ENCODE results near the gene SHMT2.

The SHMT2 gene

GRCh38 chr12:57215668-57216013 lies 13.9 kb upstream of the SHMT2 start:
- no peak for DNase-seq

- DNase-seq: peak; percentile 68
Observed at GRCh38 chr12:57216014-57216911, 13.2 kb upstream of the SHMT2 start, which contains the start of gene NXPH4. Gene NXPH4, plus strand, starts transcription at chr12:57216794. Its CDS starts 176 bp downstream, at chr12:57216970.

- DNase-seq: peak; percentile 42
Observed at GRCh38 chr12:57216921-57217879, 12.3 kb upstream of the SHMT2 start.

GRCh38 chr12:57218030-57218853 lies 11.3 kb upstream of the SHMT2 start:
- DNase-seq: no peak

- DNase-seq: no peak
Observed at GRCh38 chr12:57219205-57219992, 10.1 kb upstream of the SHMT2 start.

GRCh38 chr12:57219993-57220754 lies 9.3 kb upstream of the SHMT2 start:
- DNase-seq: no peak

GRCh38 chr12:57220770-57221168 lies 8.7 kb upstream of the SHMT2 start:
- no peak for DNase-seq

- DNase-seq: no peak
Observed at GRCh38 chr12:57221169-57221917, 8.2 kb upstream of the SHMT2 start.

GRCh38 chr12:57222286-57223190 lies 7.0 kb upstream of the SHMT2 start:
- DNase-seq: no peak

GRCh38 chr12:57223191-57224165 lies 6.0 kb upstream of the SHMT2 start:
- no peak for DNase-seq

- DNase-seq: no peak
Observed at GRCh38 chr12:57224278-57224972, 5.1 kb upstream of the SHMT2 start.

- DNase-seq: peak; percentile 67
Observed at GRCh38 chr12:57224973-57225679, 4.4 kb upstream of the SHMT2 start.

- no peak for DNase-seq
Observed at GRCh38 chr12:57225680-57226210, 3.8 kb upstream of the SHMT2 start.

GRCh38 chr12:57226588-57227314 lies 2.8 kb upstream of the SHMT2 start:
- no peak for DNase-seq

- DNase-seq: no peak
Observed at GRCh38 chr12:57227315-57228115, 2.0 kb upstream of the SHMT2 start.

All from activated naive CD4-positive, alpha-beta T cell treated with anti-CD3 and anti-CD28 coated beads, Interleukin-2, amount 50 U/mL, for 16 hours (primary cell).